ENCODE results near the gene GPR173. TPM values are rescaled to one million over a fixed set of nuclear protein-coding genes. Genes with fewer than 3 reads are reported as not detected.

The GPR173 gene
- total RNA-seq, 1 experiment from 2014 or later = 7.3 TPM

DNA sequence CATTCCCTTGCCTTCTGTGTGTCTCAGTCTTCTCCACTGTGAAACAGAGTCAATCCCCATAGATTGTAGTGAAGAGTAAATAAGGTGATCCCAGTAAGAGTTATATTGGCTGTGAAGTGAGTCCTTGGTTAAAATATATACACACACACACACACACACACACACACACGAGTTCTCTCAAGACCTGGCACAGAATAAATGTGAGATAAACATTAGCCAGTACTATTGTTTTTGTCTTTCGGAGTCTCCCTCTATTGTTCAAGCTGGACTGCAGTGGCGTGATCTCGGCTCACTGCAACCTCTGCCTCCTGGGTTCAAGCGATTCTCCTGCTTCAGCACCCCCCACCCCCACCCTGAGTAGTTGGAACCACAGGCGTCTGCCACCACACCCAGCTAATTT is 45.5 kb upstream of the GPR173 start:
- Mint-ChIP-seq H3K4me1 (no peaks in the 10 kb centered on the region), H3K36me3 (no peaks in the 10 kb centered on the region), H3K4me3 (no peak overlapping the region), H3K27ac (no peak overlapping the region), H3K9me3 (no peaks in the 10 kb centered on the region; the same call in 1 of the 2 replicates), H3K27me3 (ENCODE audit: low read depth) (peaks cover 57% of the 10 kb centered on the region)
- ATAC-seq = no peak
- DNase-seq (ENCODE audit: low spot score) = no peak
- TF ChIP-seq ZNF232 (CRISPR knock-in tag; IDR thresholded peaks at IDR 0.05) (no peak), NFE2L1 (CRISPR knock-in tag; IDR thresholded peaks at IDR 0.05) (no peak), ZSCAN18 (CRISPR knock-in tag; IDR thresholded peaks at IDR 0.05) (no peak), ETV6 (CRISPR knock-in tag; IDR thresholded peaks at IDR 0.05) (no peak), ELF4 (CRISPR knock-in tag; IDR thresholded peaks at IDR 0.05; ENCODE audit: low read depth) (no peak), ZBTB21 (CRISPR knock-in tag; IDR thresholded peaks at IDR 0.05; ENCODE audit: borderline replicate concordance) (no peak), USF1 (CRISPR knock-in tag; IDR thresholded peaks at IDR 0.05) (no peak), NR3C1 (CRISPR knock-in tag; conservative IDR thresholded peaks at IDR 0.05; ENCODE audit: low read depth) (no peak), ZNF138 (CRISPR knock-in tag; conservative IDR thresholded peaks at IDR 0.05) (no peak), NFATC4 (CRISPR knock-in tag; IDR thresholded peaks at IDR 0.05) (no peak), KAT7 (CRISPR knock-in tag; IDR thresholded peaks at IDR 0.05; ENCODE audit: borderline replicate concordance) (no peak), ATF1 (CRISPR knock-in tag; IDR thresholded peaks at IDR 0.05) (no peak), ARID4B (CRISPR knock-in tag; IDR thresholded peaks at IDR 0.05; ENCODE audit: borderline replicate concordance) (no peak)
- POLR2A ChIA-PET = no interaction called here
- CTCF ChIA-PET = no interaction called here

DNA sequence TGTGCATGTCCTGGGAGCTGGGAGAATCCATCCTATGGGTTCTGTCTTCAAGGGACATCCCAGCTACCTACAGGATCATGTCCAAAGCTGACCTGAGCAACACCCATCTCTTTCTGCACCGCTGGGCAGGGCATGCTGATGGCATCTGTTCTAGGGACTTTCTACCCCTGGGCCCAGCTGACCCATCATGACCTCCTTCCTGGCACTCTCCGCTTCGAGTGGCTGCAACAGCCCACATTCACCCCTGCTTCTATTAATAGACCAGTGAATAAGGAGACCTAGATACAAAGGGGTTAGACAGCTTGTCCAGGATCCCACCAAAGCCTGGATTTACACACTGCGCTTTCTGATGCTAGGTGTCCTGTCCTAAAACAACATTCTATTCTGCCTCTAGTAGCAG is 44.6 kb upstream of the GPR173 start:
- CTCF ChIA-PET = interaction anchor here (0.9 kb wide), 1 partner anchor 8 kb away, joined by 3 read pairs; no protein-coding TSS in a partner anchor

GRCh38 chrX:53004811-53005210 is 43.8 kb upstream of the GPR173 start:
- POLR2A ChIA-PET = no interaction called here
- Mint-ChIP-seq H3K36me3 (no peaks in the 10 kb centered on the region), H3K4me3 (no peak overlapping the region), H3K27me3 (ENCODE audit: low read depth) (peaks cover 46% of the 10 kb centered on the region), H3K27ac (no peak overlapping the region), H3K4me1 (no peaks in the 10 kb centered on the region), H3K9me3 (peaks cover 4% of the 10 kb centered on the region)
- ATAC-seq = no peak
- DNase-seq (ENCODE audit: low spot score) = no peak
- TF ChIP-seq ZNF317 (CRISPR knock-in tag; IDR thresholded peaks at IDR 0.05; ENCODE audit: borderline replicate concordance, low read depth) (no peak), ZNF121 (CRISPR knock-in tag; IDR thresholded peaks at IDR 0.05) (no peak), RORB (CRISPR knock-in tag; IDR thresholded peaks at IDR 0.05) (no peak), JUN (CRISPR knock-in tag; IDR thresholded peaks at IDR 0.05) (no peak), ZBTB21 (CRISPR knock-in tag; IDR thresholded peaks at IDR 0.05; ENCODE audit: borderline replicate concordance) (no peak)
- TF ChIP-seq, protein P1, sequence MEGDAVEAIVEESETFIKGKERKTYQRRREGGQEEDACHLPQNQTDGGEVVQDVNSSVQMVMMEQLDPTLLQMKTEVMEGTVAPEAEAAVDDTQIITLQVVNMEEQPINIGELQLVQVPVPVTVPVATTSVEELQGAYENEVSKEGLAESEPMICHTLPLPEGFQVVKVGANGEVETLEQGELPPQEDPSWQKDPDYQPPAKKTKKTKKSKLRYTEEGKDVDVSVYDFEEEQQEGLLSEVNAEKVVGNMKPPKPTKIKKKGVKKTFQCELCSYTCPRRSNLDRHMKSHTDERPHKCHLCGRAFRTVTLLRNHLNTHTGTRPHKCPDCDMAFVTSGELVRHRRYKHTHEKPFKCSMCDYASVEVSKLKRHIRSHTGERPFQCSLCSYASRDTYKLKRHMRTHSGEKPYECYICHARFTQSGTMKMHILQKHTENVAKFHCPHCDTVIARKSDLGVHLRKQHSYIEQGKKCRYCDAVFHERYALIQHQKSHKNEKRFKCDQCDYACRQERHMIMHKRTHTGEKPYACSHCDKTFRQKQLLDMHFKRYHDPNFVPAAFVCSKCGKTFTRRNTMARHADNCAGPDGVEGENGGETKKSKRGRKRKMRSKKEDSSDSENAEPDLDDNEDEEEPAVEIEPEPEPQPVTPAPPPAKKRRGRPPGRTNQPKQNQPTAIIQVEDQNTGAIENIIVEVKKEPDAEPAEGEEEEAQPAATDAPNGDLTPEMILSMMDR (IDR thresholded peaks at IDR 0.05) = no peak
- TF ChIP-seq, protein P2, sequence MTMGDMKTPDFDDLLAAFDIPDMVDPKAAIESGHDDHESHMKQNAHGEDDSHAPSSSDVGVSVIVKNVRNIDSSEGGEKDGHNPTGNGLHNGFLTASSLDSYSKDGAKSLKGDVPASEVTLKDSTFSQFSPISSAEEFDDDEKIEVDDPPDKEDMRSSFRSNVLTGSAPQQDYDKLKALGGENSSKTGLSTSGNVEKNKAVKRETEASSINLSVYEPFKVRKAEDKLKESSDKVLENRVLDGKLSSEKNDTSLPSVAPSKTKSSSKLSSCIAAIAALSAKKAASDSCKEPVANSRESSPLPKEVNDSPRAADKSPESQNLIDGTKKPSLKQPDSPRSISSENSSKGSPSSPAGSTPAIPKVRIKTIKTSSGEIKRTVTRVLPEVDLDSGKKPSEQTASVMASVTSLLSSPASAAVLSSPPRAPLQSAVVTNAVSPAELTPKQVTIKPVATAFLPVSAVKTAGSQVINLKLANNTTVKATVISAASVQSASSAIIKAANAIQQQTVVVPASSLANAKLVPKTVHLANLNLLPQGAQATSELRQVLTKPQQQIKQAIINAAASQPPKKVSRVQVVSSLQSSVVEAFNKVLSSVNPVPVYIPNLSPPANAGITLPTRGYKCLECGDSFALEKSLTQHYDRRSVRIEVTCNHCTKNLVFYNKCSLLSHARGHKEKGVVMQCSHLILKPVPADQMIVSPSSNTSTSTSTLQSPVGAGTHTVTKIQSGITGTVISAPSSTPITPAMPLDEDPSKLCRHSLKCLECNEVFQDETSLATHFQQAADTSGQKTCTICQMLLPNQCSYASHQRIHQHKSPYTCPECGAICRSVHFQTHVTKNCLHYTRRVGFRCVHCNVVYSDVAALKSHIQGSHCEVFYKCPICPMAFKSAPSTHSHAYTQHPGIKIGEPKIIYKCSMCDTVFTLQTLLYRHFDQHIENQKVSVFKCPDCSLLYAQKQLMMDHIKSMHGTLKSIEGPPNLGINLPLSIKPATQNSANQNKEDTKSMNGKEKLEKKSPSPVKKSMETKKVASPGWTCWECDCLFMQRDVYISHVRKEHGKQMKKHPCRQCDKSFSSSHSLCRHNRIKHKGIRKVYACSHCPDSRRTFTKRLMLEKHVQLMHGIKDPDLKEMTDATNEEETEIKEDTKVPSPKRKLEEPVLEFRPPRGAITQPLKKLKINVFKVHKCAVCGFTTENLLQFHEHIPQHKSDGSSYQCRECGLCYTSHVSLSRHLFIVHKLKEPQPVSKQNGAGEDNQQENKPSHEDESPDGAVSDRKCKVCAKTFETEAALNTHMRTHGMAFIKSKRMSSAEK (CRISPR knock-in tag; IDR thresholded peaks at IDR 0.05; ENCODE audit: borderline replicate concordance) = no peak
- CTCF ChIA-PET = no interaction called here

More for the DNA sequence above, 44.6 kb upstream of the GPR173 start:
- no peaks in the 10 kb centered on the region for H3K36me3 Mint-ChIP-seq
- H3K27me3 Mint-ChIP-seq (ENCODE audit: low read depth) = peaks cover 53% of the 10 kb centered on the region
- peaks cover 4% of the 10 kb centered on the region for H3K9me3 Mint-ChIP-seq
- no peak overlapping the region for H3K27ac Mint-ChIP-seq
- POLR2A ChIA-PET = no interaction called here
- H3K4me1 Mint-ChIP-seq = no peaks in the 10 kb centered on the region
- ATAC-seq = no peak
- no peak for TF ChIP-seq CREM (CRISPR knock-in tag; IDR thresholded peaks at IDR 0.05)
- no peak for TF ChIP-seq GABPB1 (CRISPR knock-in tag; IDR thresholded peaks at IDR 0.05)
- no peak for TF ChIP-seq GRHL2 (CRISPR knock-in tag; IDR thresholded peaks at IDR 0.05; ENCODE audit: insufficient replicate concordance, severe bottlenecking)
- DNase-seq (ENCODE audit: low spot score) = no peak
- no peak overlapping the region for H3K4me3 Mint-ChIP-seq

All from WTC11 (cell line).